ENCODE measurements around the gene LMBR1.
A peak's percentile ranks its signal among the peaks of the same experiment; 100 is the strongest.
"Not testable (repeated sequence)": the region's sequence is repeated elsewhere in the genome, so short reads cannot be mapped to it uniquely, and the experiment has no call there.

Gene LMBR1

DNA sequence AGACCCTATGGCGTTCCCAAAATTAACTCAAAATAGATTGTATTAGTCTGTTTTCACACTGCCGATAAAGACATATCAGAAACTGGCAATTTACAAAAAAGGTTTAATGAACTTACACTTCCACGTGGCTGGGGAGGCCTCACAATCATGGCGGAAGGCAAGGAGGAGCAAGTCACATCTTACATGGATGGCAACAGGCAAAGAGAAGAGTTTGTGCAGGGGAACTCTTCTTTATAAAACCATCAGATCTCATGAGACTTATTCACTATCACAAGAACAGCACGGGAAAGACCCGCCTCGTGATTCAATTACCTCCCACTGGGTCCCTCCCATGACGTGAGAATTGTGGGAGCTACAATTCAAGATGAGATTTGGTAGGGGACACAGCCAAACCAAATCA lies 32.9 kb downstream of the LMBR1 start:
- not testable (repeated sequence) for DNase-seq (ENCODE audit: low spot score in 2 of 2); H3K27ac Mint-ChIP-seq (ENCODE audit: low read depth); H3K4me3 Mint-ChIP-seq; ATAC-seq (replicated peaks; ENCODE audit: extremely low read depth, poor library complexity, severe bottlenecking); H3K27me3 Mint-ChIP-seq
- Mint-ChIP-seq H3K9me3 (peaks cover 17% of the 10 kb centered on the region), H3K4me1 (peaks cover 14% of the 10 kb centered on the region), H3K36me3 (ENCODE audit: insufficient read depth) (peaks cover 17% of the 10 kb centered on the region)

DNA sequence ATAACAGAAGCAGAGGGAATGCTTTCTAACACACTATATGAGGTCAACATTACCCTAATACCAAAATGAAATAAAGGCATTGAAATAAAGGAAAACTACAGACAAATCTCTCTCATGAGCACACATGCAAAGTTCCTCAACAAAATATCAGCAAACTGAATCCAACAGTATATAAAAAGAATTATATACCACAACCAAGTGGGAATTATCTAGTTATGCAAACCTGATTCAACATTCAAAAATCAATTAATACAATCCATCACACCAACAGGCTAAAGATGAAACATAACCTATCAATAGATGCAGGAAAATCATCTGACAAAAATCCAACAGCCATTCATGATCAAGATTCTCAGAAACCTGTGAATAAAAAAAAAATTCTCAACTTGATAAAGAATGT lies 34.5 kb downstream of the LMBR1 start:
- DNase-seq (ENCODE audit: low spot score in 2 of 2) (no peak), ATAC-seq (replicated peaks; ENCODE audit: extremely low read depth, poor library complexity, severe bottlenecking) (no peak)
- H3K27me3 Mint-ChIP-seq: no peaks in the 10 kb centered on the region
- H3K9me3 Mint-ChIP-seq: peaks cover 25% of the 10 kb centered on the region
- no peak overlapping the region for H3K27ac Mint-ChIP-seq (ENCODE audit: low read depth)
- no peak overlapping the region for H3K4me3 Mint-ChIP-seq
- H3K36me3 Mint-ChIP-seq (ENCODE audit: insufficient read depth): peaks cover 17% of the 10 kb centered on the region
- peaks cover 12% of the 10 kb centered on the region for H3K4me1 Mint-ChIP-seq

DNA sequence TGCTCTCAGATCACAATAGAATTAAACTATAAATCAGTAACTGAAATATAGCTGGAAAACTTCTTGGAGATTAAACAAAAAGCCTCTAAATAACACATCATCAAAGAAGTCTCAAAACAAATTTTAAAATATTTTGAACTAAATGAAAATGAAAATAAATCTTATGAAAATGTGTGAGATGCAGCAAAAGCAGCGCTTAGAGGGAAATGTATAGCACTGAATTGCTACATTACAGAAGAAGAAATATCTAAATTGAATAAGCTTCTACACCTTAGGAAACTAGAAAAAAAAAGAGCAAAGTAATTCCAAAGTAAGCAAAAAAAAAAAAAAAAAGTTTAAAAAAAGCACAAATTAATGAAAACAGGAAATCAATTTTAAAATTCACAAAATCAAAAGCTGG lies 35.2 kb downstream of the LMBR1 start:
- no peak for DNase-seq (ENCODE audit: low spot score in 2 of 2)

DNA sequence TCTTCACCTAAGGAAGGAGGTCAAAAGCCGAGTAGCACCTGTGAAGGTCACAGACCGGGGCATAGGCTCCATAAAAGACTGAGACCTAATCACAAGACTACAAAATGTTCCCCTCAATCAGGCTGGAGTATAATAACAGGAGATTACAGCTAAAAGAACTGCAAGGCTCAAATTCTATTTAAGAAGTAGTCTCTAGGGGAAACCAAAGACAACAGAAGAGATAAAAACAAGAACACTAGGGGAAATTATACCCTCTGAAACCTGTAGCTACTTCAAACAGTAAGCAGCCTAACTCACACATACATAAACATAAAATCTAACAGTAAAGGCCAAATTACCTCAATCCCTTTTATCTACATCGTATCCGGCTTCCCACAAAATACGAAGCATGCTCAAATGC lies 38.3 kb downstream of the LMBR1 start:
- DNase-seq (ENCODE audit: low spot score in 2 of 2) (no peak), ATAC-seq (replicated peaks; ENCODE audit: extremely low read depth, poor library complexity, severe bottlenecking) (no peak)
- peaks cover 14% of the 10 kb centered on the region for H3K9me3 Mint-ChIP-seq
- H3K27ac Mint-ChIP-seq (ENCODE audit: low read depth): no peak overlapping the region
- H3K27me3 Mint-ChIP-seq: no peaks in the 10 kb centered on the region
- H3K4me1 Mint-ChIP-seq: peaks cover 26% of the 10 kb centered on the region
- H3K36me3 Mint-ChIP-seq (ENCODE audit: insufficient read depth): peaks cover 7% of the 10 kb centered on the region
- no peak overlapping the region for H3K4me3 Mint-ChIP-seq

More for the DNA sequence above, 35.2 kb downstream of the LMBR1 start:
- H3K4me1 Mint-ChIP-seq: peaks cover 12% of the 10 kb centered on the region
- no peak for ATAC-seq (replicated peaks; ENCODE audit: extremely low read depth, poor library complexity, severe bottlenecking)
- H3K4me3 Mint-ChIP-seq: no peak overlapping the region
- peaks cover 13% of the 10 kb centered on the region for H3K36me3 Mint-ChIP-seq (ENCODE audit: insufficient read depth)
- no peaks in the 10 kb centered on the region for H3K27me3 Mint-ChIP-seq
- peaks cover 25% of the 10 kb centered on the region for H3K9me3 Mint-ChIP-seq
- no peak overlapping the region for H3K27ac Mint-ChIP-seq (ENCODE audit: low read depth)

DNA sequence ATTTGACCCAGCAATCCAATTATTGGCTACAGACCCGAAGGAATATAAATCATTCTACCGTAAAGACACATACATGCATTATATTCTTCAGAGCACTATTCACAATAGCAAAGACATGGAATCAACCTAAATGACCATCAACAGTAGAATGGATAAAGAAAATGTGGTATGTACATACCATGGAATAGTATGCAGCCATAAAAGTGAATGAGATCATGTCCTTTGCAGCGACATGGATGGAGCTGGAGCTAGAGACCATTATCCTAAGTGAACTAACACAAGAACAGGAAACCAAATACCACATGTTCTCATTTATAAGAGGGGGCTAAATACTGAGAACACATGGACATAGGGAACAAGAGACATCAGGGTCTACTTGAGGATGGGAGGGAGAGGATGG lies 44.0 kb downstream of the LMBR1 start:
- no peak overlapping the region for H3K4me3 Mint-ChIP-seq
- H3K27ac Mint-ChIP-seq (ENCODE audit: low read depth): peak overlapping the region; percentile 79

DNA sequence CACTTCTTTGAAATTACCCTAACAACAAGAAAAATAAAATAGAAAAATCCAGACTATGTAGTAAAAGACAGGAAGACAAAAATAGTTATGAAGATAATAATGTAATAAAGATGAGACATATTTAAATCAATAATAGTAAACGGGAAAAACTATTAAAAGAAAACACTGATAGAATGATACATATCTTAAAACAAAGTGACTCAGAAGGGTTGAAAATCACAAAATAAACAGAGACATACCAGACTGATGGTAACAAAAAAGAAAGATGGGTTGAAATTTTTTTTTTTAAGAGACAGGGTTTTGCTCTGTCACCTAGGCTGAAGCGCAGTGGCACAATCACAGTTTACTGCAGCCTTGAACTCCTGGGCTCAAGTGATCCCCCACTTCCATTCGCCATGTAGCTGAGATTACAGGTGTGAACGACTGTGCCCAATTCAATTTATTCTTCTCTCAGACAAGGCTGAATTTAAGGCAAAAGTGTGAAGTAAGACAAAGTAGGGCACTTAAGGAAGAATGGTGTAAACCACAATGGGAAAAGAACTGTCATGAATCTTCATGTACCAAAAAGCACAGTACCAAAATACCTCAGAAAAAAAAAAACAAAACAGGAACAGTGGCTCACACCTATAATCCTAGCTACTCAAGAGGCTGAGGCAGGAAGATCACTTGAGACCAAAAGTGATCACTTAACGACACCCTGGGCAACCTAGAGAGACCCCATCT lies 47.4 kb downstream of the LMBR1 start:
- Mint-ChIP-seq H3K27me3 (no peaks in the 10 kb centered on the region), H3K4me3 (no peak overlapping the region), H3K36me3 (ENCODE audit: insufficient read depth) (peaks cover 3% of the 10 kb centered on the region), H3K4me1 (peaks cover 43% of the 10 kb centered on the region), H3K9me3 (no peaks in the 10 kb centered on the region), H3K27ac (ENCODE audit: low read depth) (no peak overlapping the region)
- DNase-seq (ENCODE audit: low spot score in 2 of 2) (no peak), ATAC-seq (replicated peaks; ENCODE audit: extremely low read depth, poor library complexity, severe bottlenecking) (no peak)

More for the DNA sequence above, 44.0 kb downstream of the LMBR1 start:
- no peaks in the 10 kb centered on the region for H3K9me3 Mint-ChIP-seq
- DNase-seq (ENCODE audit: low spot score in 2 of 2): no peak
- no peak for ATAC-seq (replicated peaks; ENCODE audit: extremely low read depth, poor library complexity, severe bottlenecking)
- no peaks in the 10 kb centered on the region for H3K27me3 Mint-ChIP-seq
- peaks cover 6% of the 10 kb centered on the region for H3K36me3 Mint-ChIP-seq (ENCODE audit: insufficient read depth)
- H3K4me1 Mint-ChIP-seq: peaks cover 52% of the 10 kb centered on the region

DNA sequence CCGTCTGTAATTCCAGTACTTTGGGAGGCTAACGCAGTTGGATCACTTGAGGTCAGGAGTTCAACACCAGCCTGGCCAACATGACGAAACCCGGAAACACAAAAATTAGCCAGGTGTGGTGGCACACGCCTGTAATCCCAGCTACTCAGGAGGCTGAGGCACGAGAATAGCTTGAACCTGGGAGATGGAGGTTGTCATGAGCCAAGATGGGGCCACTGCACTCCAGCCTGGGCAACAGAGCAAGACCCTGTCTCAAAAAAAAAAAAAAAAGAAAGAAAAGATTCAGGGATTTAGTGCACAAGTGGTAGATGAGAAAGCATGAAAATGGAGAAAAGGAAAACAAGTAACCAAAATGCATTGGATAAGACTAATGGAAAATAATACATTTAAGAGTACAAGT lies 49.4 kb downstream of the LMBR1 start:
- H3K9me3 Mint-ChIP-seq; H3K27ac Mint-ChIP-seq (ENCODE audit: low read depth); ATAC-seq (replicated peaks; ENCODE audit: extremely low read depth, poor library complexity, severe bottlenecking); H3K27me3 Mint-ChIP-seq; H3K36me3 Mint-ChIP-seq (ENCODE audit: insufficient read depth); H3K4me3 Mint-ChIP-seq; DNase-seq (ENCODE audit: low spot score in 2 of 2): not testable (repeated sequence)
- peaks cover 42% of the 10 kb centered on the region for H3K4me1 Mint-ChIP-seq

DNA sequence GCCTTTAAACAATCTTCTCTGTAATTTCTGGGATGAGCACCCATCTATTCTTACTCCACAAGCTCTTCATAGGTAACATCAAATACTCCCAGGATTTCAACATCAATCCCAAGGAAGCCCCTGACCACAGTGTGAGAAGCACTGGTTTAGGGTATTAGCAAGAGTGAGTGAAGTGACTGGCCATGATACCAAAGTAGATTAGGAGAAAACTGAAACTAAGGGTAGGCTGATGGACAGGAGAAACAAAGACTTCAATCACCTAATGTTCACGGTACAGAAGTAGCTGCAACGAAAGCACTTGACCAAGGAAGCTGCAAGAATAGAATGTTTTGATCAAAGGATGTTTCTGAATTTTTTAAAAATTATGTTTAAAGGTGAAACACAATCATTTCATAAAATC lies 49.8 kb downstream of the LMBR1 start:
- no peak overlapping the region for H3K27ac Mint-ChIP-seq (ENCODE audit: low read depth)
- no peak for DNase-seq (ENCODE audit: low spot score in 2 of 2)
- no peak for ATAC-seq (replicated peaks; ENCODE audit: extremely low read depth, poor library complexity, severe bottlenecking)
- H3K27me3 Mint-ChIP-seq: no peaks in the 10 kb centered on the region
- H3K36me3 Mint-ChIP-seq (ENCODE audit: insufficient read depth): peaks cover 10% of the 10 kb centered on the region
- H3K4me1 Mint-ChIP-seq: peaks cover 39% of the 10 kb centered on the region
- H3K4me3 Mint-ChIP-seq: no peak overlapping the region
- no peaks in the 10 kb centered on the region for H3K9me3 Mint-ChIP-seq

DNA sequence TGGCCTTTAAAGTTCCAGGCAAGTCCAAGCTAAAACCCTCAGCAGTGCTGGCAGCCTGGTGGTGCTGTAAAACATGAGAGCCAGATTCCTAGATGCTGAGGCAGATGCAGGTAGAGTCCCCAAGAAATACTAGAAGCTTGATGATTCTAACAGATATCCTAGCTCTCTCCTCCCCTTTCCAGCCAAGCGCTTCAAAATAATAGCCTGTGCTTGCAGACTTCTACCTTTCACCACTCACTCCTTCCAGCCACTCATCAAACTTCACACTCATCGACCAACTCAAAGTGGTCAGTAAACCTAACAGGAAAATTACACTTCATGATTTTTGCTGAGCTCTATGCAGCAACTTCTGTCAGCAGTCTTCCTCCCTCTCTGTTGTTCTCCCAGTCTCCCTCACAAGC lies 50.2 kb downstream of the LMBR1 start:
- Mint-ChIP-seq H3K27me3 (no peaks in the 10 kb centered on the region), H3K36me3 (ENCODE audit: insufficient read depth) (peaks cover 10% of the 10 kb centered on the region), H3K4me1 (peaks cover 35% of the 10 kb centered on the region), H3K9me3 (no peaks in the 10 kb centered on the region), H3K4me3 (no peak overlapping the region), H3K27ac (ENCODE audit: low read depth) (no peak overlapping the region)
- no peak for ATAC-seq (replicated peaks; ENCODE audit: extremely low read depth, poor library complexity, severe bottlenecking)
- DNase-seq (ENCODE audit: low spot score in 2 of 2): no peak

DNA sequence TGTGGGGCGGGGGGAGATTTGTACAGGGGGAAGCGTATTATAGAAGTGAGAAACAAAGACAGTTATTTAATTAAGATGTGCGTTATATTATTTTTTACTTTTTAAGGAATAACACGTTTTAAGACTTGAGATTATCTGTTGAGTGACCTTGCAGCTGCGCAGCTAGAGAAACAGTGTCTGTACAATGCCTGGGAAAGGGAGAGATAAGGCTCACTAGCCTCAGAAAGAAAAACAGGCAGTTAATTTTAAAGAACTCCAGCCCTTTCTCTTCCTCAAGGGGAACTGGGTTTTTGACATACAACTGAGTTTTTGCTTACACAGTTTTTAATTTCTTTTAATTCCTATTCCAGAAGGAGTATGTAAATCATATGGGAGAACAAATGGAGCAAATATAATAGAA lies 50.7 kb downstream of the LMBR1 start:
- H3K4me3 Mint-ChIP-seq: no peak overlapping the region
- DNase-seq (ENCODE audit: low spot score in 2 of 2): no peak
- H3K27me3 Mint-ChIP-seq: no peaks in the 10 kb centered on the region
- no peak overlapping the region for H3K27ac Mint-ChIP-seq (ENCODE audit: low read depth)
- ATAC-seq (replicated peaks; ENCODE audit: extremely low read depth, poor library complexity, severe bottlenecking): no peak
- no peaks in the 10 kb centered on the region for H3K9me3 Mint-ChIP-seq
- H3K36me3 Mint-ChIP-seq (ENCODE audit: insufficient read depth): peaks cover 7% of the 10 kb centered on the region
- peaks cover 31% of the 10 kb centered on the region for H3K4me1 Mint-ChIP-seq

DNA sequence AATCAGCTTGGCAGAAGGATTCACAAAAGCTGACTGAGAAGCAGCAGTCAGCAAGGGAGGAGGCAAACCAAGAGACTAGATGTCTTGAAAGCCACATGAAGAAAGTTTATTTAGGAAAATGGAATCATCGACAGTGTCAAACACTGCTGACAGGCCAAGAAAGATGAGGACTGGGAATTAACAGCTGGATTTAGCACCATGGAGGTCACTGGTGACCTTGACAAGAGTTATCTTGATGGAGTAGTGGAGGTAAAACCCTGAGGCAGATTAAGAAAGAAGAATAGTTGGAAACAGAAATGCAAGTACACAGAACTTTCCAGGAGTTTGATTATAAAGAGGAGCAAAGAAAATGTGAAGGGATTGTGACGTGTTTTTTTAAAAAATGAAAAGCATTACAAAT lies 51.5 kb downstream of the LMBR1 start:
- Mint-ChIP-seq H3K4me1 (peaks cover 23% of the 10 kb centered on the region), H3K9me3 (no peaks in the 10 kb centered on the region), H3K27ac (ENCODE audit: low read depth) (no peak overlapping the region), H3K27me3 (no peaks in the 10 kb centered on the region), H3K4me3 (no peak overlapping the region), H3K36me3 (ENCODE audit: insufficient read depth) (peaks cover 7% of the 10 kb centered on the region)
- ATAC-seq (replicated peaks; ENCODE audit: extremely low read depth, poor library complexity, severe bottlenecking): no peak
- DNase-seq (ENCODE audit: low spot score in 2 of 2): no peak

DNA sequence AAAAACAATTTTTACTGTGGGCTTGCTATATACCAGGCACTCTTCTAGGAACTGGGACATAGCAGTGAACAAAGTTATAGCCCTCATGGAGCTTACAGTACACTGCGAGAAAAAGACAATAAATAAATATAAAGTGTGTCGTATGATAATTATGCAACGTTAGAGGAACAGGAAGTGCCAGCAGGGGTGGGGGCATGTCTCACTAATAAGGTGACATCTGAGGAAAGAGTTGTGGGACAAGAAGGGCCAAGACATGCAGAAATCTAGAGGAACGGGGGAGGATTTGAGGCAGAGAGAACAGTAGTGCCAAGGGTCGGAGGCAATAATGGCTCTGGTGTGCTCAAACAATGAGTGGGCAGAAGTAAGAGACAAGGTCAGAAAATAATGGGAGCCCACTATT lies 52.8 kb downstream of the LMBR1 start:
- ATAC-seq (replicated peaks; ENCODE audit: extremely low read depth, poor library complexity, severe bottlenecking) (no peak), DNase-seq (ENCODE audit: low spot score in 2 of 2) (no peak)
- H3K9me3 Mint-ChIP-seq: no peaks in the 10 kb centered on the region
- no peaks in the 10 kb centered on the region for H3K27me3 Mint-ChIP-seq
- H3K27ac Mint-ChIP-seq (ENCODE audit: low read depth): no peak overlapping the region
- no peak overlapping the region for H3K4me3 Mint-ChIP-seq
- peaks cover 12% of the 10 kb centered on the region for H3K36me3 Mint-ChIP-seq (ENCODE audit: insufficient read depth)
- H3K4me1 Mint-ChIP-seq: peaks cover 11% of the 10 kb centered on the region

DNA sequence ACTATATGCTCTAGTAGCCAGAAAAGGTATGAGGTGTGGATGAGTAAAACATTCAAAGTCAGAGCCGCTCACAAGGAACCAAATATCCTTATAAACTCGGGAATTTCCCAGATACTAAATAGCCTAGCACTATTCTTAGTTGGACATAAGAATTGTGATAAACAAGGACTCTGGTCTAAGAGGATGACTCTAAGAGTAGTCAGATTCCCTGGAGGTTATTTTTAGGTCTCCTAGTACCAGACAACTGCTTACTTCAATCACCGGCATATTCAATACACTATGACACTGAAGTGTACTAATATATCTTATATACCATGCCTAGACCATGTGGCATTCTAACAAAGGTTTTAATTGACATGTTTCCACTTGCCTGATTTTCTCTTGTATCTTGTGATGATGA lies 56.5 kb downstream of the LMBR1 start:
- no peaks in the 10 kb centered on the region for H3K9me3 Mint-ChIP-seq
- peaks cover 11% of the 10 kb centered on the region for H3K4me1 Mint-ChIP-seq
- DNase-seq (ENCODE audit: low spot score in 2 of 2) (no peak), ATAC-seq (replicated peaks; ENCODE audit: extremely low read depth, poor library complexity, severe bottlenecking) (no peak)
- H3K36me3 Mint-ChIP-seq (ENCODE audit: insufficient read depth): peaks cover 17% of the 10 kb centered on the region
- H3K27ac Mint-ChIP-seq (ENCODE audit: low read depth): no peak overlapping the region
- no peak overlapping the region for H3K4me3 Mint-ChIP-seq
- no peaks in the 10 kb centered on the region for H3K27me3 Mint-ChIP-seq
